Activated naive CD4-positive, alpha-beta T cell treated with anti-CD3 and anti-CD28 coated beads for 36 hours (primary cell): ENCODE results near the gene CORO1C. TPM values are rescaled to one million over a fixed set of nuclear protein-coding genes. Genes with fewer than 3 reads are reported as not detected.
A peak's percentile ranks its signal among the peaks of the same experiment; 100 is the strongest.

Experiments
- CTCF ChIA-PET: fragments of 350-600 bp; sonication (Branson Sonifier 250); formaldehyde crosslinking; loops from one replicate; lab custom pipeline; 2021; ENCODE audit warnings: antibody characterized with exemption; lab: Charles Lee
- DNase-seq: peaks from one replicate; pipeline ENCODE4 v3.0.0-alpha.2; 2020
- H3K27ac Mint-ChIP-seq: one replicate; pipeline ENCODE4 v1.8.0; 2021; ENCODE audit warnings: mild to moderate bottlenecking, mixed read lengths
- H3K27me3 Mint-ChIP-seq: one replicate; pipeline ENCODE4 v1.8.0; 2021; ENCODE audit warnings: low read depth, mixed read lengths
- H3K36me3 Mint-ChIP-seq: one replicate; pipeline ENCODE4 v1.8.0; 2021; ENCODE audit warnings: low read depth, mixed read lengths
- H3K4me1 Mint-ChIP-seq: one replicate; pipeline ENCODE4 v1.8.0; 2021; ENCODE audit warnings: low read depth, mixed read lengths
- H3K4me3 Mint-ChIP-seq: one replicate; pipeline ENCODE4 v1.8.0; 2021; ENCODE audit warnings: mild to moderate bottlenecking, moderate library complexity, mixed read lengths
- H3K9me3 Mint-ChIP-seq: one replicate; pipeline ENCODE4 v1.8.0; 2021; ENCODE audit warnings: mixed read lengths
- intact Hi-C: fragments of 100-400 bp; cut with micrococcal nuclease; formaldehyde crosslinking; loops from one replicate; pipeline ENCODE4 v1.15.1; 2023
- total RNA-seq, 2 experiments: library from RNA; stranded (reverse); gene quantifications; one replicate each; pipeline ENCODE4 v1.2.3, GENCODE V29; 2021

Gene CORO1C
- total RNA-seq, 2 experiments from 2014 or later, result 36.4 to 43.7 TPM

GRCh38 chr12:108768591-108769500 is 37.5 kb upstream of the CORO1C start:
- Mint-ChIP-seq H3K4me3 (peak overlapping the region; percentile 39), H3K36me3 (no peaks in the 10 kb centered on the region)
- intact Hi-C loops, result no loop called here

GRCh38 chr12:108766294-108766693 is 35.0 kb upstream of the CORO1C start:
- Mint-ChIP-seq H3K27ac (no peak overlapping the region), H3K36me3 (no peaks in the 10 kb centered on the region), H3K4me3 (no peak overlapping the region), H3K4me1 (no peaks in the 10 kb centered on the region), H3K27me3 (peaks cover 6% of the 10 kb centered on the region), H3K9me3 (no peaks in the 10 kb centered on the region)
- DNase-seq, result no peak
- CTCF ChIA-PET, result interaction anchor here (2.6 kb wide), 1 partner anchor 101 kb away, joined by 8 read pairs; no protein-coding TSS in a partner anchor
- intact Hi-C loops, result no loop called here

More at GRCh38 chr12:108768591-108769500, 37.5 kb upstream of the CORO1C start:
- Mint-ChIP-seq H3K9me3 (no peaks in the 10 kb centered on the region), H3K27ac (no peak overlapping the region), H3K27me3 (peaks cover 6% of the 10 kb centered on the region), H3K4me1 (no peaks in the 10 kb centered on the region)
- peak; percentile 9 for DNase-seq
- CTCF ChIA-PET, result interaction anchor here (2.6 kb wide), 1 partner anchor 104 kb away, joined by 8 read pairs; no protein-coding TSS in a partner anchor

DNA sequence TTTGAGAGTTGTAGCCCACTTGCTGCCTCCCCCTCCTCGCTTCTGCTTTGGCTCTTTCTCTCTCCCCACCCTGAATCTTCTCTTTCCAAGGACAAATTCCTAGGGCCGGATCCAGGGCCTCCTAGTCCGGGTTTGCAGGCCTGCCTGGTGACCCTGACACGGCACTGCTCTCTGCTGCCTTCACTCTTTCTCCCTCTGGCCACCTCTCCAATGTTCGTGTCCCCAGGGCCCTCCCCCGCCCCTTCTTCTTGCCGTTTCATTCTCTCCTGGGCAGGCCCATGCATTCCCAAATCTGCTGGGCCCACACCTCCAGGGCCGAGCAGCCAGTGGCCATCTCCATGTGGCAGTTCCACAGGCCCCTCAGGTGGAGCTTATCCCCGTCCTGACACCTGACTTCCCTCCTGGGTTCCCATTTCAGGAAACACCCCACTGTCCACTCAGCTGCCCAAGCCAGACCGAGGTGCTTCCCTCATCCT is 34.0 kb upstream of the CORO1C start:
- CTCF ChIA-PET, result interaction anchor here (0.6 kb wide), 1 partner anchor 195 kb away, joined by 4 read pairs; no protein-coding TSS in a partner anchor
- H3K4me1 Mint-ChIP-seq, result no peaks in the 10 kb centered on the region
- intact Hi-C loops, result no loop called here
- no peaks in the 10 kb centered on the region for H3K36me3 Mint-ChIP-seq
- H3K27me3 Mint-ChIP-seq, result peaks cover 6% of the 10 kb centered on the region
- H3K4me3 Mint-ChIP-seq, result no peak overlapping the region
- no peaks in the 10 kb centered on the region for H3K9me3 Mint-ChIP-seq
- no peak overlapping the region for H3K27ac Mint-ChIP-seq
- DNase-seq, result no peak

GRCh38 chr12:108764540-108765288 is 33.4 kb upstream of the CORO1C start:
- Mint-ChIP-seq H3K27ac (no peak overlapping the region), H3K4me3 (no peak overlapping the region), H3K36me3 (no peaks in the 10 kb centered on the region), H3K4me1 (no peaks in the 10 kb centered on the region), H3K9me3 (no peaks in the 10 kb centered on the region), H3K27me3 (peaks cover 6% of the 10 kb centered on the region)
- CTCF ChIA-PET, result no interaction called here
- intact Hi-C loops, result no loop called here
- DNase-seq, result no peak

GRCh38 chr12:108761226-108761625 is 29.9 kb upstream of the CORO1C start:
- Mint-ChIP-seq H3K4me1 (no peaks in the 10 kb centered on the region), H3K9me3 (no peaks in the 10 kb centered on the region), H3K27ac (no peak overlapping the region), H3K36me3 (no peaks in the 10 kb centered on the region), H3K27me3 (no peaks in the 10 kb centered on the region), H3K4me3 (no peak overlapping the region)
- CTCF ChIA-PET, result interaction anchor here (1.6 to 1.7 kb wide), 2 partner anchors 42 to 94 kb away, joined by 4 read pairs; no protein-coding TSS in a partner anchor
- intact Hi-C loops, result no loop called here
- no peak for DNase-seq

DNA sequence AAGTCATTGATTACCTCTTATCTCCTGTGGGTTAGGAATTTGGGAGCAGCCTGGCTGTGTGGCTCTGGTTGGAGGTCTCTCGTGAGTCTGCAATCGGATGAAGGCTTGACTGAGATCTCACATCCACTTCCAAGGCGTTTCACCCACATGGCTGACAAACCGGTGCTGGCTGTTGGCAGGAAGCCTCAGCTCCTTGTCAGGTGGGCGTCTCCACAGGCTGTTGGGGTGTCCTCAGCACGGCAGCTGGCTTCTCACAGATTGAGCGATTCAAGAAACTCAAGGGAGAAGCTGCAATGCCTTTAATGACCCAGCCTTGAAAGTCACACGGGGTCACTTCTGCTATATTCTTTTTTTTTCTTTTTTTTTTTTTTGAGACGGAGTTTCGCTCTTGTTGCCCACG is 28.6 kb upstream of the CORO1C start:
- H3K4me3 Mint-ChIP-seq, result no peak overlapping the region
- CTCF ChIA-PET, result interaction anchor here (1.4 to 1.7 kb wide), 3 partner anchors 44 to 95 kb away, joined by 4 read pairs; no protein-coding TSS in a partner anchor

DNA sequence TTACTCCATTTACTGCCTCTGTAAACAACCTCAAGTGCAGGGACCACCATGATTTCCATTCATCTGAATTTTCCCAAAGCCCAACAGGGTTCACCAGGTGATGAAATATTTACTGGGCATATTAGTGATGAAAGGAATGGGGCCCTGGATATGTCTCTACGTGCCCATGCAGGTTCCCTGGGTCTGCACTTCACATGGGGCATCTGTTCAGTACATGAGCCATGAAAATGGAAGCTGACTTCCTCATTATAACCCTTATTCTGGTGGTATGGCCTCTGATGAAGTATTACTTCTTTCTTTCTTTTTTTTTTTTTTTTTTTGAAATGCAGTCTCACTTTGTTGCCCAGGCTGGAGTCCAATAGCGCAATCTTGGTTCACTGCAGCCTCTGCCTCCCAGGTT is 26.5 kb upstream of the CORO1C start:
- no peak overlapping the region for H3K27ac Mint-ChIP-seq
- H3K4me3 Mint-ChIP-seq, result no peak overlapping the region
- H3K27me3 Mint-ChIP-seq, result no peaks in the 10 kb centered on the region
- CTCF ChIA-PET, result interaction anchor here (0.7 to 1.0 kb wide), 3 partner anchors 35 to 94 kb away, joined by 3 read pairs; no protein-coding TSS in a partner anchor
- no peaks in the 10 kb centered on the region for H3K9me3 Mint-ChIP-seq
- DNase-seq, result no peak
- no peaks in the 10 kb centered on the region for H3K4me1 Mint-ChIP-seq
- intact Hi-C loops, result no loop called here
- H3K36me3 Mint-ChIP-seq, result no peaks in the 10 kb centered on the region

More for the DNA sequence above, 28.6 kb upstream of the CORO1C start:
- Mint-ChIP-seq H3K27ac (no peak overlapping the region), H3K9me3 (no peaks in the 10 kb centered on the region), H3K4me1 (no peaks in the 10 kb centered on the region), H3K36me3 (no peaks in the 10 kb centered on the region), H3K27me3 (no peaks in the 10 kb centered on the region)
- intact Hi-C loops, result no loop called here
- DNase-seq, result no peak

GRCh38 chr12:108756421-108756820 is 25.1 kb upstream of the CORO1C start:
- Mint-ChIP-seq H3K4me3 (no peak overlapping the region), H3K27ac (no peak overlapping the region), H3K27me3 (no peaks in the 10 kb centered on the region), H3K36me3 (no peaks in the 10 kb centered on the region), H3K4me1 (no peaks in the 10 kb centered on the region), H3K9me3 (no peaks in the 10 kb centered on the region)
- intact Hi-C loops, result no loop called here
- CTCF ChIA-PET, result no interaction called here
- no peak for DNase-seq

DNA sequence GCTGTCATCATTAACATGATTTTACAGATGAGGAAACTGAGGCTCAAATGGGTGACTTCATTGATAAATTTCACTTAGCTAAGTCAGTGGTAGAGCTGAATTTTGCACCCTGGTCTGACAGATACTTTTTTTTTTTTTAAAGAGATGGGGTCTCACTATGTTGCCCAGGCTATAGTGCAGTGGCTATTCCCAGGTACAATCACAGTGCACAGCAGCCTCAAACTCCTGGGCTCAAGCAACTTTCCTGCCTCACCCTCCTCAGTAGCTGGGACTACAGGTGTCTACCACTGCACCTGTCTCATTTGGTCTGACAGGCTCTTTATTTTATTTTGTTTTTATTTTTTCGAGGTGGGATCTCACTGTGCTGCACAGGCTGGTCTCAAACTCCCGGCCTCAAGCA is 24.2 kb upstream of the CORO1C start:
- H3K27ac Mint-ChIP-seq, result no peak overlapping the region
- H3K36me3 Mint-ChIP-seq, result no peaks in the 10 kb centered on the region
- intact Hi-C loops, result no loop called here
- no peaks in the 10 kb centered on the region for H3K27me3 Mint-ChIP-seq
- H3K4me1 Mint-ChIP-seq, result no peaks in the 10 kb centered on the region
- no peaks in the 10 kb centered on the region for H3K9me3 Mint-ChIP-seq
- H3K4me3 Mint-ChIP-seq, result no peak overlapping the region
- CTCF ChIA-PET, result interaction anchor here (0.7 kb wide), 1 partner anchor 89 kb away, joined by 3 read pairs; no protein-coding TSS in a partner anchor
- no peak for DNase-seq

GRCh38 chr12:108753976-108754375 is 22.7 kb upstream of the CORO1C start:
- Mint-ChIP-seq H3K4me1 (no peaks in the 10 kb centered on the region), H3K4me3 (no peak overlapping the region), H3K9me3 (no peaks in the 10 kb centered on the region), H3K27me3 (no peaks in the 10 kb centered on the region), H3K27ac (no peak overlapping the region), H3K36me3 (no peaks in the 10 kb centered on the region)
- no peak for DNase-seq
- intact Hi-C loops, result no loop called here
- CTCF ChIA-PET, result no interaction called here

DNA sequence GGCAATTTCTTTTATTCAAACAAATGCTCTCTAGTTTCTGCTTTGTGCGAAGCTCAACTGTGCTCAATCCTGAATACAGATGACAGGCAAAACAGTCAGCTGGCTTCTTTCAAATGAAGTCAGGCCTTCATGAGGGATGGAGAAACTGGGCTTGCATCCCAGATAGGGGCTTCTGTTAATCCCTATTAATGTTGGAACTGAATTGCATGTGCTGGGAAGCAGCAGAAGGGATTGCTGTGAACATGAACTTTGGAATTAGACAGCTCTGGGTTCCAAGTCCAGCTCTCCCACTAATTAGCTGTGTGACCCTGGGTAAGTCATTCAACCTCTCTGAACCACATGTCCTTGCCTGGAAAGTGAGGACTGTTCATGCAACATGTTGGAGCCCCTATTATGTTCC is 21.1 kb upstream of the CORO1C start:
- Mint-ChIP-seq H3K27ac (no peak overlapping the region), H3K27me3 (no peaks in the 10 kb centered on the region), H3K9me3 (peaks cover under 1% of the 10 kb centered on the region), H3K36me3 (no peaks in the 10 kb centered on the region), H3K4me3 (no peak overlapping the region), H3K4me1 (no peaks in the 10 kb centered on the region)
- CTCF ChIA-PET, result interaction anchor here (0.6 kb wide), 1 partner anchor 255 kb away, joined by 3 read pairs; no protein-coding TSS in a partner anchor
- no peak for DNase-seq
- intact Hi-C loops, result no loop called here

DNA sequence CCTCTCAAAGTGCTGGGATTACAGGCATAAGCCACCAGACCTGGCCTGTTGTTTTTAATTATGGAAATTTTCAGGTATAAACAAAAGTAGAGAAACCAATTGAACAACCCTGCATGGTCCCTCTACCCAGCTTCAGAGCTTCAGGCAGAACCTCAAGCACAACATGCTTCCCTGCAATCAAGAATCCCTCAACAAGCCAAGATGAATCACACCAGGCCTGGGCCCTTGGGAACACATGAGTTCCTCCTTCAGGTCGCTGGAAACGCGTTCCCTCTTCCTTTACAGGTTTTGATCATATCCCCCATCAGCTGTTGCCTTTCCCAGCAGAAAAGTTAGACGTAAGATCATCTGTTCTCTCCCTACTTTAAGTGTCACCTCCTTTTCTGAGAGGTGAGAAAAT is 20.5 kb upstream of the CORO1C start:
- H3K27ac Mint-ChIP-seq, result no peak overlapping the region
- H3K36me3 Mint-ChIP-seq, result no peaks in the 10 kb centered on the region
- no peak overlapping the region for H3K4me3 Mint-ChIP-seq
- no peaks in the 10 kb centered on the region for H3K4me1 Mint-ChIP-seq
- intact Hi-C loops, result no loop called here
- H3K27me3 Mint-ChIP-seq, result no peaks in the 10 kb centered on the region
- H3K9me3 Mint-ChIP-seq, result peaks cover 1% of the 10 kb centered on the region
- DNase-seq, result no peak
- CTCF ChIA-PET, result interaction anchor here (0.6 kb wide), 1 partner anchor 256 kb away, joined by 3 read pairs; no protein-coding TSS in a partner anchor
